GM12865 (cell line): Measurements from ENCODE around the gene CAMK4.

Experiments used
- DNase-seq: peaks from one replicate; pipeline ENCODE4 v3.0.0; 2010; ENCODE audit warnings: low read depth
- H3K4me3 ChIP-seq: 2 replicates; pipeline ENCODE4 v1.5.1; 2011; ENCODE audit warnings: mild to moderate bottlenecking, low read depth, low read length, control low read depth
- CTCF ChIP-seq: IDR thresholded peaks from 2 replicates; pipeline ENCODE4 v1.5.1; 2011; ENCODE audit warnings: low read length, control low read depth, low read depth, inconsistent platforms; ENCODE audit not compliant: insufficient read depth; ENCODE audit errors: missing control alignments

The CAMK4 gene

GRCh38 chr5:111495159-111495558 is 271.0 kb downstream of the CAMK4 start:
- no peak for TF ChIP-seq CTCF
- no peak overlapping the region for H3K4me3 ChIP-seq
- DNase-seq, result no peak

- TF ChIP-seq CTCF, result no peak
- H3K4me3 ChIP-seq, result no peak overlapping the region
- DNase-seq, result no peak
Measured at GRCh38 chr5:111498346-111498745, 274.2 kb downstream of the CAMK4 start.

- no peak for DNase-seq
- H3K4me3 ChIP-seq, result no peak overlapping the region
- no peak for TF ChIP-seq CTCF
Measured at GRCh38 chr5:111502956-111503355, 278.8 kb downstream of the CAMK4 start.

GRCh38 chr5:111505096-111505495 is 280.9 kb downstream of the CAMK4 start:
- TF ChIP-seq CTCF, result no peak

GRCh38 chr5:111507276-111507675 is 283.1 kb downstream of the CAMK4 start:
- DNase-seq, result no peak
- no peak overlapping the region for H3K4me3 ChIP-seq

More at GRCh38 chr5:111505096-111505495, 280.9 kb downstream of the CAMK4 start:
- H3K4me3 ChIP-seq, result no peak overlapping the region
- no peak for DNase-seq

GRCh38 chr5:111509119-111509518 is 284.9 kb downstream of the CAMK4 start:
- DNase-seq, result no peak
- H3K4me3 ChIP-seq, result peak overlapping the region; percentile 89
- no peak for TF ChIP-seq CTCF

More at GRCh38 chr5:111507276-111507675, 283.1 kb downstream of the CAMK4 start:
- TF ChIP-seq CTCF, result no peak

- DNase-seq, result no peak
- H3K4me3 ChIP-seq, result peak overlapping the region; percentile 89
- TF ChIP-seq CTCF, result no peak
Measured at GRCh38 chr5:111511174-111511830, 287.1 kb downstream of the CAMK4 start.
